HPDE6-E6E7 (cell line): ENCODE results near the gene IFIT5.
"Not testable (repeated sequence)": the region's sequence is repeated elsewhere in the genome, so short reads cannot be mapped to it uniquely, and the experiment has no call there.

ENCODE experiments used
- DNase-seq: peaks from one replicate; pipeline ENCODE4 v3.0.0; 2011; ENCODE audit warnings: missing footprints; ENCODE audit errors: extremely low spot score

IFIT5 gene

GRCh38 chr10:89428877-89429276 is 14.5 kb downstream of the IFIT5 start:
- no peak for DNase-seq

DNA sequence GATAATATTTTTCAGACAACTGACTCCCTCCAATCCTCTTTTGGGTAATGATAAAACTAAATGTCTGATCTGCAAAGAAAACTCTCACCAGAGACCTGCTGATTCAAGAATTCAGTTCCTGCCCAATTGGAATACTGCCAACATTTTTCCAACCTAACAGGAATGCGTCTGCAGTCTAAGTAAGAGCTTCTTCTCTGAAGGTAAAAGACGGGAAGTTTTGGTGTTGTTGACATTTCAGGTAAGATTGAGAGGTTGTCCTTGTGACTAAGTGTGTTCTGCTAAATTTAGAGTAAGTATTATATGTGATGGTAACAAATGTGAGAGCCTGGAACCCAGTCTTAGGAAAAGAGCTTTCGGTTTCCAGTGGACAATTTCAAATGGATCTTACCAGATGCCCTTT is 17.6 kb downstream of the IFIT5 start:
- DNase-seq, result no peak

DNA sequence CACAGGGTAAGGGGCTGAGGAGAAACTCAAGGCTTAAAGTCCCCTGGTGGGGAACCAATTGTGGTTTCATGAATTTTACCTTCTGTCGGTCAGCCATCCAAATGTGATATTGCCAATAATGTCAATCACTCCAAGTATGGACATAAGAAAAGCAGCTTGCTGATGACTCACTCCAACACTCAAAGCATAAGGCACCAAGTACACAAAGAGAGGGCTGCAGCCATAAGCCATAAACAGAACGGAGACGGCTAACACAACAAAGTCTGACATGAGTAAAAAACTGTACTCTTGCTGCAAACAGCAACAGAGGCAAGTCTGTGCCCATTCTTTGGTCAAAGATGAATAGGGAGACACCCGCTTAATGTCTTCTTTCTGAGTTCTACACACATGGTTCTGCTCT is 24.2 kb downstream of the IFIT5 start:
- no peak for DNase-seq

GRCh38 chr10:89440226-89441009 is 26.1 kb downstream of the IFIT5 start:
- no peak for DNase-seq

DNA sequence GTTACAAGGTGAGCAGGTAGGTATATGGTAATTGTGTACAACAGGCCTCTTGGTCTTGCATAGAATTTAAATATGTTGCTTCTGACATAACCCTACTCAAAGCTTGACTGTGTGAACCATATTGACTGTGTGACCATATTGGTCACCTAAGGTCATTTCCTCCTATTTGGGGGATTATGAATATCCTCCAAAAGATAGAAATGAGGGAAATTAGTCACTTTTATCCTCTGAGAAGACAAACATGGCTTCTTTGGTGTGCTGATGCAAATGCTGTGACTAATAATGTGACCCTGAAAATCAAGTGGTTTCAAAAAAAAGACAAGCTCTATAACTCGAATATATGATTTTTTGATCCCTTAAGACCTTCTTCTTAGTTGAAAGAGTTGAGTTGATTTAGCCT is 27.9 kb downstream of the IFIT5 start:
- DNase-seq, result no peak

DNA sequence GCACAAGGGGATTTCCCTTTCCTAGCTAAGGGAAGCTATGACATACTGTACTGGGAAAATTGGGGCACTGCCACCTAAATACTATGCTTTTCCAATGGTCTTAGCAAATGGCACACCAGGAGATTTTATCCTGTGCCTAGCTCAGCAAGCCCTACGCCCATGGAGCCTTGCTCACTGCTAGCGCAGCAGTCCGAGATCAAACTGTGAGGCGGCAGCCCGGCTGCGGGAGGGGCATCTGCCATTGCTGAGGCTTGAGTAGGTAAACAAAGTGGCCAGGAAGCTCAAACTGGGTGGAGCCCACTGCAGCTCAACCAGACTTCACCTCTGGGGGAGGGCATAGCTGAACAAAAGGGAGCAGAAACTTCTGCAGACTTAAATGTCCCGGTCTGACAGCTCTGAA is 30.5 kb downstream of the IFIT5 start:
- DNase-seq, result not testable (repeated sequence)

DNA sequence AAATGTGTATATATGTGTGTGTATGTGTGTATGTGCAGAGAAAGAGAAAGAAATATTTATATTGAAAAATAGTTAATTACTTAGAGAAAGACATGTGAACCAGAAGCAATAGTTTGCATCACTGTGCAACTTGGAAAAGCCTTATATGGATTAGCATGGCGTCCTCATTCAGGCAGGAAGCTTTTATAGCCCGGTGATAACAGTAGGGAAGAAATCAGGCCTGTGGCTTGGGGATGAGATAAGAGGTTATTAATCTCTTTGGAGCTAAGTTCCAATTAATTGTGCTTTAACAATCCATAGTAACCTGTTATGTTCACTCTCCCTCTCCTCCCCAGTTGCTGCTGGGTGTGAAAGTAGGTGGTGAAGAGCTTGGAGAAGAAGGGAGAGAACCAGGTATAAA is 36.5 kb downstream of the IFIT5 start:
- DNase-seq, result no peak

DNA sequence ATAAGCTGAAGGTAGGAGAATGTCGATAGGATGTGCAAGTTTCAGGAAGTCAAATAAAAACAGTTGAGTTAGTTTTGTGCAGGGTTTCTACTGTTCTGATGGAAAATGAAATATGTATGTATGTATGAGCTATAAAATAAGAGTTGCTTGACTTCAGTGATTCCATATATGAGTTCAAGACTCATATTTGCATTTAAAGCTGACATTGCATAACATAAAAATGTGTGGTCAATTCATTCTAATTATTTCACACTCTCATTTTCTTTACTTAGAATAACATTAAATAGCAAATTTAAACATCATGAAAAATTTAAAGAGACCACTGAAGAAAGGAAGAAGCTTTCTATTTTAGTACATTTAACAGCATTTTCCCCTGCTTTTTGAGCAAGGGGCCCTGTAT is 37.8 kb downstream of the IFIT5 start:
- no peak for DNase-seq

DNA sequence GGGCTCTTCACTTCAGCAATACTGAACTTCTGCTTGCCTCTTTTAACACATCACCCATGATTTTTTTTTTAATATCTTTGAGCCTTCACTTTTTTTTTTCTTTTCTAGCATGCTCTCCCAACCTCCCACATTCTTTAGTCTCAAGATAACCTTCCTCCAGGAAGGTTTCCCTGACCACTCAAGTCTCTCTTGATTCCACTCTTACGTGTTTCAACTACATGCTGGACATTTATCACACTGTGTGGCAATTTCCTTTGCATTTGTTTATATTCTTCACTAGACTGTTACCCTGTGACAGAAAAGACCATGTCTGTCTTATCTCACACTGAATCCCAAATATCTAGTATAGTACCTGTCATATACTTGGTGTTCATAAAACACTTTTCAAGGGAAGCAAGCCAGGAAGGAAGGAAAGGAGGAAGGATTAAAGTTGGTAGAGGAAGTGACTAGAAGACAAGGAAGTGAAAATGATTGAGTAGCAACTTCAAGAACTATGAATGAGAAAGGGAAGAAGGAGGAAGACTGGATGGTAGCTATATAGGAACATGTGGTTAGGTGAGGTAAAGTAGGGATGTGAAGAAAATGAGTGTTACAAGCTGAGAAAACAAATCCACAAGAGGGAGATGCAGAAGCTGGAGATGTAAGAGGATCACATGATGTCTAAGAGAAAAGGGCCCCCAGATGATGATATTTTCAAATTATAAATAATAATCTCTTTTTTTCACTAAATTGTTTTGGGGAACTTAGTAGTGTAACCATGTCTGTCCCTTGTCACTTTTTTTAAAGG is 40.4 kb downstream of the IFIT5 start:
- DNase-seq, result no peak

- no peak for DNase-seq
These were observed 43.9 kb downstream of the IFIT5 start for GRCh38 chr10:89458291-89458690.

DNA sequence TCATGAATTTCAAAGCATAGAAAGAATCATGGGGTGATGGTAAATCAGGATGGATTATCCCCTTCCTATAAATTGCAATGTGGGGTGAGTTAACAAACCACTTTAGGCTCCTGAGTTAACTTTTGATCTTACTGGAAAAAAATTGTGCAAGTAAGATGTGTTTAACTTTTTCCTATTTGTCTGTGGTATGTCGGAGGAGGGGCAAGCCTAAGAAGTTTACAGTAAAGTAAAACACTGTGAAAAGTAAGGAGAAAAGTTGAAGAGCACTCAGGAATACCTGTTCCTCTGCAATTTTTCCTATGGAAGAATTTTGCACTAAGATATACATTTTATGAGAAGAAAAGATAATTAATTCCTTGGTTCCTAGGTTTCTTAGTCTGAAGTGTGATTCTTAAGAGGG is 44.4 kb downstream of the IFIT5 start:
- no peak for DNase-seq

DNA sequence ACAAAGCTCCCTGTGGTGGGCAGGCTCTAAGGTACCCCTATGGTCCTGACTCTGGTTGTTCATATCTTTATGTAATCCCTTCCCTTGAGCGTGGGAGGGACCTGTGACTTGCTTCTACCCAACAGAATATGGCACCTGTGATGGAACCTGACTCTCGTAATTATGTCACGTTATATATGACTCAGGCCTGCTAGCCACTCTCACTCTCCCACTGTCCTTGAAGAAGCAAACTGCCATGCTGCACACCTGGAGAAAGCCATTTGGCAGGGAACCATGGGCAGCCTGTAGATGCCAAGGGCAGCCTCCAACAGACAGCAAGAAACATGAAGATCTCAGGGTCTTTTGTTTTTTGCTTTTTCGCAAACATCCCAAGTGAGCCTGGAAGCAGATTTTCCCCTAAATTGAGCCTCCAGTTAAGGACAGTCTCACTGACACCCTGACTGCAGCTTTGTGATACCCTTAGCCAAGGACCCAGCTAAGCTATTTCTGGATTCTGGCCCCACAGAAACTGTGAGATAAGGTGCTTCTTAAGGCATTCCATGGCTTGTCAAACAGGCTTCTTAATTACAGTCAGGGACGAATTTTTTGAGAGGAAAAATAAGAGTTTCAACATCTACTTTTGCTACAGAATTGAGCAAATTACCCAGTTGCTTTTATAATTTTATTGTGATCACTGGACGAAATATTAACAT is 49.6 kb downstream of the IFIT5 start:
- no peak for DNase-seq

DNA sequence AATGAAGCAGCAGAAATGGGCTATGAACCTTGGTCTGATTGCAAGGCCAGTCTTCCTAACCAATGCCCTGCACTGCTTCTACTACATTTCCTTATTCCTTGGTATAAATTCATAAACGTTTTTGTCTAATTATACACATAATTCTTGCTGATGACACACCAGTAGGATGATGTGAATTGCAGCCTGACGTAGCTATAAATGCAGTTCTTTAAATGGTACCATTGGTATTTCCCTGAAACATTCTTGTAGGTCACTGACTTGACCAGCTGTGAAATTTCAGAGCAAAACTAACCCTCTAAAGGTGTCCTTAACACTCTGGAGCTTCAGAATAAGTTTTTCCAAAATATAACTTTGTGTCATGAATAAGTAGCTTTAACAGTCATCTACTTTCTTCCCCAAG is 50.8 kb downstream of the IFIT5 start:
- DNase-seq, result no peak

DNA sequence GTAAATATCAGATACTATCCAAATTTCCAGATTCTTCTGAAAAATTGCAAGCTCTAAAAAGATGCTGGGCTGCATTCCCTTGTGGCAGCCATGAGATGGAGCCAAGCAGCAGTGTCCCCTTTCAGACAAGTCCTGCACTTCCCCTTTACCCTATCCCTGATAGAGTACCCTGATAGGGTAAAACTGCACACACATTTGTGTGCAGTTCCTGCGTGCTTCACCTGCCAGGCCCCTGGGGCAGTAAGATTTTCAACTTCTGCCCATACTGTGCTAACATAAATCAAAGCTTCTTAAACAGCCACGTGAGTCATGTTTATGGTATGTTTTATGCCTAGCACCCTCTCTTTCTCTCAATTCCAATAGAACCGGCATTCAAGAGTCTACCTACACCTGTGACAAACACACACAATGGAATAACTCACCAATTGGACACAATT is 52.2 kb downstream of the IFIT5 start:
- peak; percentile 22 for DNase-seq

- DNase-seq, result no peak
These were observed 54.0 kb downstream of the IFIT5 start for GRCh38 chr10:89468191-89468965.

DNA sequence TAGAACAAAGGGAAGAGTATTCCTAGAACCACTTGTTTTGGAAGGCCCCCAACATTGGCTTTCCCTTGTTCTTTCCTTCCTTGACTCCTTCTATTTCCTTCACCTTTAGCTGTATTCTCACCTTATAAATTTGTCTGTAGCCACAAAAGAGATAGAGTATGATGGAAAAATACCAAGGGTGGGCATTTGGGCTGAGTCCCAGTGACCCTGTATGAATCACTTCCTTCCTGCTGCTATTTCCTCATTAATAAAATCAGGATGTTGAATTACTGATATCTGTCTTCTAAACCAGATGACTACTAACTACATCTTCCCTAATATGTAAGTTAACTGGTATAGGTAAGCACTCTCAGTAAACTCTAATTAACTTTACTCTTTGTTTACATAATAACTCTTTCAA is 55.1 kb downstream of the IFIT5 start:
- no peak for DNase-seq
